Midbrain (tissue), 1 donor: Measurements from ENCODE around the gene MAT2B.
A peak's percentile ranks its signal among the peaks of the same experiment; 100 is the strongest.

Experiments
- DNase-seq: peaks from one replicate; lab custom pipeline; 2025; lab: John Stamatoyannopoulos, UW

MAT2B gene

GRCh38 chr5:163551156-163551555 lies 45.7 kb downstream of the MAT2B start:
- DNase-seq: no peak

GRCh38 chr5:163552536-163552935 lies 47.1 kb downstream of the MAT2B start:
- no peak for DNase-seq

GRCh38 chr5:163561339-163561738 lies 55.9 kb downstream of the MAT2B start:
- no peak for DNase-seq

GRCh38 chr5:163562071-163562470 lies 56.7 kb downstream of the MAT2B start:
- DNase-seq: no peak

- DNase-seq: no peak
Measured at GRCh38 chr5:163563112-163563511, 57.7 kb downstream of the MAT2B start.

GRCh38 chr5:163563880-163564279 lies 58.5 kb downstream of the MAT2B start:
- DNase-seq: no peak

GRCh38 chr5:163564321-163564938 lies 59.0 kb downstream of the MAT2B start:
- peak; percentile 75 for DNase-seq

- DNase-seq: no peak
Measured at GRCh38 chr5:163565492-163565891, 60.1 kb downstream of the MAT2B start.

GRCh38 chr5:163565931-163566608 lies 60.7 kb downstream of the MAT2B start:
- DNase-seq: peak; percentile 19

GRCh38 chr5:163566678-163567077 lies 61.3 kb downstream of the MAT2B start:
- DNase-seq: no peak

GRCh38 chr5:163567811-163568210 lies 62.4 kb downstream of the MAT2B start:
- no peak for DNase-seq
